Ectodermal cell (in vitro differentiated cells): Measurements from ENCODE around the gene KLHL21.

Experiments used
- H3K27ac ChIP-seq: 2 replicates; pipeline ENCODE4 v1.7.0; 2013; ENCODE audit warnings: mild to moderate bottlenecking, low read depth, low read length; ENCODE audit not compliant: insufficient read depth, poor library complexity, severe bottlenecking
- H3K27me3 ChIP-seq: 2 replicates; pipeline ENCODE4 v1.7.0; 2013; ENCODE audit warnings: mild to moderate bottlenecking, low read length; ENCODE audit not compliant: insufficient read depth, control insufficient read depth, poor library complexity, severe bottlenecking
- H3K36me3 ChIP-seq: one replicate; pipeline ENCODE4 v1.7.0; 2013; ENCODE audit warnings: low read length; ENCODE audit not compliant: control insufficient read depth, insufficient read depth
- H3K4me1 ChIP-seq: one replicate; pipeline ENCODE4 v1.7.0; 2013; ENCODE audit warnings: low read length; ENCODE audit not compliant: control insufficient read depth, insufficient read depth
- H3K4me3 ChIP-seq: 2 replicates; pipeline ENCODE4 v1.7.0; 2013; ENCODE audit warnings: low read depth, low read length, control low read depth; ENCODE audit not compliant: insufficient read depth
- H3K9me3 ChIP-seq: 2 replicates; pipeline ENCODE4 v1.7.0; 2013; ENCODE audit warnings: mild to moderate bottlenecking, low read length, moderate library complexity; ENCODE audit not compliant: control insufficient read depth
- WGBS, 2 experiments: methylation state at CpG; one replicate each; pipeline ENCODE4 v1.1.7; 2013; ENCODE audit warnings: missing lambda C conversion rate in 2 of 2; 5-methylcytosine and 5-hydroxymethylcytosine counted together

The KLHL21 gene

DNA sequence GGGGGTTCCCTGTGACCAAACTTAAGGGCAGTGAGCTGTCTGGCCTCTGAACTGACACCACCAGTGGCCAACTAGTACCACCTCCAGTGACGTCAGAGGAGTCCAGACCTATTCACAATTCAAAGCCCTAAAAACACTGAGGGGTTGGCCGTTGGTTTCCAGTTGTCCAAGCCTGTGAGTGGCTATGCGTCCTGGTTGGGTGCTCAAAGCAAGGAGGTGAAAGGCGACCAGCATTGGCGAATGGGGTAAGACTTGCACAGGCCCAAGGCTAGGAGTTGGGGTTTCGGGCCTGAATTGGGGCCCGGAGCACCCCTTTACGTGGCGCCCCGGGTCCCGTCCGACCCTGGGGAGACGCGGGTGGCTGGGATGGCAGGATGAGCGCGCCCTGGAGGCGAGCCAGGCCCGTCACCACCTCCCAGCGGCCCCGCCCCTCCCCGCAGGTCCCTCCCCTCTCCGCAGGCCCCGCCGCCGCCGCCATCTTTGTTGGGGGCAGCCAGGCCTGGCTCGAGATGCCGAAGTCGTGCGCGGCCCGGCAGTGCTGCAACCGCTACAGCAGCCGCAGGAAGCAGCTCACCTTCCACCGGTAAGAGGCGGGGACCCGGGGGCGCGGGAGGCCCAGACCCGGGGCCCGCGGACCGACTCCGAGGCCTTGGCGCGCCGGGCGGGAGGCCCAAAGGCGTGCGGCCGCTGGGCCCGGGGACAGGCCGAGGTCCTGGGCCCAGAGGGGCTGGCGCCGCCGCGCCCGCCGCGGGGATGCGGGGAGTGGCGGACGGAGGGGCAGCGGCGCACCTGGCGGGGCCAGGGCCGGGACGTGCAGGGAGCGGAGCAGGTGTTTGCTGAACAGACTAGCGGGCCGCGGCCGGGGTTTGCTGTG is 22.3 kb upstream of the KLHL21 start, which contains the start of gene THAP3:
TSS of gene THAP3 (plus strand) at position 159 of the 874 bp plus-strand sequence. CDS start at position 510, 351 bp downstream.
- Histone ChIP-seq H3K27me3 (no peaks in the 10 kb centered on the region), H3K36me3 (peaks cover 45% of the 10 kb centered on the region), H3K27ac (peak within 1 kb of the TSS; percentile 86), H3K4me1 (peaks cover 3% of the 10 kb centered on the region), H3K4me3 (peak within 1 kb of the TSS; percentile 84), H3K9me3 (no peaks in the 10 kb centered on the region)
- WGBS, 2 experiments, result 2% methylated on average over 73 of the region's 73 CpGs

GRCh38 chr1:6623269-6623965 is 20.7 kb upstream of the KLHL21 start:
- H3K36me3 ChIP-seq, result peaks cover 46% of the 10 kb centered on the region
- peak overlapping the region; percentile 23 for H3K27ac ChIP-seq

GRCh38 chr1:6622396-6623152 is 19.9 kb upstream of the KLHL21 start:
- peaks cover 44% of the 10 kb centered on the region for H3K36me3 ChIP-seq
- 94% methylated on average over 10 of the region's 10 CpGs for WGBS, 2 experiments
- no peak overlapping the region for H3K27ac ChIP-seq
- no peak overlapping the region for H3K4me3 ChIP-seq
- no peaks in the 10 kb centered on the region for H3K27me3 ChIP-seq
- H3K9me3 ChIP-seq, result no peaks in the 10 kb centered on the region
- peaks cover 3% of the 10 kb centered on the region for H3K4me1 ChIP-seq

More at GRCh38 chr1:6623269-6623965, 20.7 kb upstream of the KLHL21 start:
- 93 to 94% methylated on average over 14 of the region's 14 CpGs for WGBS, 2 experiments
- Histone ChIP-seq H3K4me3 (no peak overlapping the region), H3K27me3 (no peaks in the 10 kb centered on the region), H3K4me1 (peaks cover 3% of the 10 kb centered on the region), H3K9me3 (no peaks in the 10 kb centered on the region)

- Histone ChIP-seq H3K4me3 (no peak overlapping the region), H3K27ac (no peak overlapping the region), H3K9me3 (no peaks in the 10 kb centered on the region), H3K27me3 (no peaks in the 10 kb centered on the region), H3K4me1 (peaks cover 3% of the 10 kb centered on the region), H3K36me3 (peaks cover 46% of the 10 kb centered on the region)
- 95% methylated on average over 41 of the region's 41 CpGs for WGBS, 2 experiments
Observed at GRCh38 chr1:6621429-6622391, 19.0 kb upstream of the KLHL21 start.

DNA sequence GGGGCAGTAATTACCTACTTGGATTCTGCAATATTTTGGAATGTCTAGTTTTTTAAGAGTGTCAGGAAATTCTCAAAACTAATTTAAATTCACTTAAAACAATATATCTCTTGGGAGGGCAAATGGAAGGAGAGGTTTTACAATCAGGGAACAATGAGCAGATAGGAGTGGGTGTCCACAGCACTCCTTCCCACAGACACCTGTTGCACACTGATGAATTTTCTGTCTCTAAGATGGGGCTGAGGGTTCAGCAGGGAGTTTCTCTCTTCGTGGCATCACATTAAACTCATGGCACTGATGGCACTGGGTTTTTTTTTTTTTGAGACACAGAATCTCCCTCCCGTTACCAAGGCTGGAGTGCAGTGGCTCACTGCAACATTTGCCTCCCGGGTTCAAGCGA is 16.4 kb upstream of the KLHL21 start:
- H3K4me1 ChIP-seq, result peaks cover 3% of the 10 kb centered on the region
- no peak overlapping the region for H3K27ac ChIP-seq
- no peaks in the 10 kb centered on the region for H3K9me3 ChIP-seq
- 95 to 99% methylated on average over 4 of the region's 4 CpGs for WGBS, 2 experiments
- peaks cover 46% of the 10 kb centered on the region for H3K36me3 ChIP-seq
- H3K27me3 ChIP-seq, result no peaks in the 10 kb centered on the region
- H3K4me3 ChIP-seq, result no peak overlapping the region

GRCh38 chr1:6614929-6615785 is 12.5 kb upstream of the KLHL21 start:
- H3K9me3 ChIP-seq, result no peaks in the 10 kb centered on the region
- H3K4me3 ChIP-seq, result peak overlapping the region; percentile 93
- WGBS, 2 experiments, result 1% methylated on average over 82 of the region's 82 CpGs
- no peak overlapping the region for H3K27ac ChIP-seq
- H3K36me3 ChIP-seq, result peaks cover 22% of the 10 kb centered on the region
- H3K27me3 ChIP-seq, result peaks cover 7% of the 10 kb centered on the region
- peaks cover 3% of the 10 kb centered on the region for H3K4me1 ChIP-seq

DNA sequence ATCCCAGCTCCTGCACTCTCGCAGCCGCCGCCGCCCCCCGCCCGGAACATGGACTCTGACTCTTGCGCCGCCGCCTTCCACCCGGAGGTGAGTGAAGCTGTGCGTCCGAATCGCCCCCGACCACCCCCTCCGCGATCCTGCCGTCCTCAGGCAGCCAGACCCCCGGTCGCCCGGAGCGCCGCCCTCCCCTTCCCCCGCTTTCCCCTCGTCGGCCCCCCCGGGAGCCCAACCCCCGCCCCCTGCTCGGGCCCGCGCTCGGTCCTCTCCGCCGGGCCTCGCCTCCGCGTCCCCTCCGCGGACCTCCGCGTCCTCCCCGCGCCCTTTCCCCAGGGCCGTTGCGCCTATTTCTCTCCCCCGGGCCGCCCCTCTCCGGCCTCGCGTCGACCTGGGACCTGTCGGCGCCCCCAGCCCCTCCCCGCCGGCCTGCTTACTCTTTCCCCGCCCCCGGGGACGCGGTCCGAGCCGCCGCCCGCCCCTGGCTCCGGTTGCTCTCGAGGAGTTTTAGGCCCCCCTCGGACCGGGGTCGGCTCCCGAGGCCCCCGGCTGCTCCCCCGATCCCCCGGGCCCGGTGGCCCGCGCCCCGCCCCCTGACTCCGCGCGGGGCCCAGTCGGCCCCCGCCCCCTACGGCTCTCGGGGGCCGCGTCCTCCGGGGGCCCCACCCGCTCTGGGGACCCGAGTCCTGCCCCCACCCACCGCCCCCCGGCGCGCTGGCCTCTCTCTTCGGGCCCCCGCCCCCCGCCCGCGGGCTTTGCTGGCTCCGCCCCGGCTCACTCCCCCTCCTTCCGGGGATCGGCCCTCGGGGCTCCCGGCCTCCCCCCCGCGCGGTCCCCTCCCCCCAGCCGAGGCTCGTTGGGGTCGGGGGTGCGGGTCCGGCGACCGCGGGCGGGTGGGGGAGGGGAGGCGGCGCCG is 11.6 kb upstream of the KLHL21 start:
- Histone ChIP-seq H3K4me1 (peaks cover 3% of the 10 kb centered on the region), H3K9me3 (no peaks in the 10 kb centered on the region), H3K27ac (peak overlapping the region; percentile 50), H3K4me3 (peak overlapping the region; percentile 93), H3K27me3 (peaks cover 7% of the 10 kb centered on the region), H3K36me3 (peaks cover 15% of the 10 kb centered on the region)
- WGBS, 2 experiments, result 0% methylated on average over 113 to 117 of the region's 117 CpGs

DNA sequence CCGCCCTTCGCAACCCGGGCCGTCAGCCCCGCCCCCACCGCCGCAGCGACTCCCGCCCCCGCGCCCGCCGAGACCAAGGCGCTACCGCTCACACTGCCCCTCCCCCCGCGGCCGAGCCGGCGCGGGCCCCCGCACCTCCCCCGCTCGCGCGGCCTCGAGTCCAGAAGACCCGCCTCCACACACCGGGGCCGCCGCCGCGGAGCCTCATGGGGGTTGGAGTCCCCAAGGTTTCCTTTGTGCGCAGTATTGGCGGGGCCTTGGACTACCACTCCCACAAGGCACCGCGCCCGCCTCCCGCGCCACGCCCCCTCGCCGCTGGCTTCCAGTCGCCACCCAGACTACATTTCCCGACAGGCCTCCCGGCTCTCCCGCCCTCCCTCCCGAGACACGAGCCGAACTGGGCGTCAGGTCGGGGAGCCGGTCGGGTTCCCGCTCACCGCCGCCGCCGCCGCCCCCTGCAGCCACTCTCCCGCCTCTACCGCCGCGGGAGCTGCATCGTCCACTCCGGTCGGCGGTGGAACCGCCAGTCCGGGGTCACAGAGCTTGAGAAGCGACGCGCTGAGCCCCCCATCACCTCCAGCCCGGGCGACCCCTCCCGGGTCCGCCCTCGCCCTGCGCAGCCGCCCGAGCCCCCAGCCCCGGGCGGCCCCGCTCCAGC is 10.8 kb upstream of the KLHL21 start, which contains the start of gene PHF13:
TSS of gene PHF13 (plus strand) at position 371 of the 658 bp plus-strand sequence. CDS start 336 bp downstream, outside the sequence.
- H3K9me3 ChIP-seq, result no peaks in the 10 kb centered on the region
- H3K27ac ChIP-seq, result peak within 1 kb of the TSS; percentile 50
- peaks cover 7% of the 10 kb centered on the region for H3K27me3 ChIP-seq
- peaks cover 3% of the 10 kb centered on the region for H3K4me1 ChIP-seq
- WGBS, 2 experiments, result 0% methylated on average over 84 of the region's 84 CpGs
- peaks cover 10% of the 10 kb centered on the region for H3K36me3 ChIP-seq
- H3K4me3 ChIP-seq, result peak within 1 kb of the TSS; percentile 93
